Mucosa of descending colon (tissue), 3 donors: ENCODE results near the gene SLC2A8. TPM values are rescaled to one million over a fixed set of nuclear protein-coding genes. Genes with fewer than 3 reads are reported as not detected.
A peak's percentile ranks its signal among the peaks of the same experiment; 100 is the strongest.

Experiments
- ATAC-seq: fragments of 200-7000 bp; cut with Tn5 transposase; one replicate; pipeline ENCODE4 v1.9.1; 2020; ENCODE audit warnings: mild to moderate bottlenecking, moderate library complexity
- DNase-seq, 3 donors: peaks; one replicate each; pipeline ENCODE4 v3.0.0-alpha.2; 2020
- H3K36me3 ChIP-seq: fragments of 200-600 bp; one replicate; pipeline ENCODE4 v1.8.0; 2021; ENCODE audit warnings: low read depth, mild to moderate bottlenecking
- H3K4me1 ChIP-seq: fragments of 200-600 bp; one replicate; pipeline ENCODE4 v1.8.0; 2021; ENCODE audit warnings: low read depth, mild to moderate bottlenecking
- H3K4me3 ChIP-seq: fragments of 200-600 bp; one replicate; pipeline ENCODE4 v1.8.0; 2021; ENCODE audit warnings: mild to moderate bottlenecking
- H3K9me3 ChIP-seq: fragments of 200-600 bp; one replicate; pipeline ENCODE4 v1.8.0; 2021; ENCODE audit warnings: mild to moderate bottlenecking
- CTCF ChIP-seq: fragments of 200-600 bp; IDR thresholded peaks from one replicate; pipeline ENCODE4 v1.8.0; 2022; ENCODE audit warnings: antibody characterized with exemption, mild to moderate bottlenecking
- intact Hi-C, 2 donors: fragments of 100-400 bp; cut with DNase I in 1 of 2; cut with micrococcal nuclease in 1 of 2; formaldehyde crosslinking; loops; one replicate each; pipeline versions ENCODE4 v1.11.0 to v1.11.1; 2022; cut with DNase I, micrococcal nuclease
- total RNA-seq, 3 donors: library from RNA; stranded (reverse); fragmentation: NEBNext Ultra II Directional in 2 of 3; extraction: Animal tissue kit (Norgen Biotek cat#: 25700) in 2 of 3; gene quantifications; one replicate each; pipeline versions ENCODE4 v1.2.1 to v1.2.4, GENCODE V29; 2021 to 2023
- donor health status: DM: no; HTN: no; CAD: no; lungs with moderate emphysema.
- donor health status: DM: no; HTN: no; CAD: no.
- donor health status: DM: no; HTN: yes; CAD: no.

SLC2A8 gene
- total RNA-seq, 3 donors from 2014 or later, result 17.3 to 60.1 (median 23.0) TPM

DNA sequence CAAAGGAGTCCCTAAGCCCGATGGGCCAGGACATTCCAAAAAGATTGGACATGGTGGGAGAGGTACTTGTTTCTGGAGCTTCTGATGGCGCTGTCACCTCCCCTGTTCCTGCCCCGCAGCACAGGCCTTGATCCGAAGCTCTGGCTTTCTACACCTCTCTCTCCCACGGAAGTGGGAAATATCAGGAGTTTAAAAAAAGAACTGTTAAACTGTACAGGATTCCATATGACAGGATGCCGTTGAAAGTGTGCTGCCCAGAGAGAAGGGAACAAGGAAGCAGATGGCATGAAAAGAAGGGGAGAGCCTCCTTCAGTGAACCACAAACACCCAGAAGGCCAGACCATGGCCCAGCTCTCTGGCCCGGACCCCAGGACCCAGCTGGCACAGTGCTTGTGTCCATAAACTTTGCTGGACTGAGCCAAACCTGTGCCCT lies 26.8 kb upstream of the SLC2A8 start:
- no peaks in the 10 kb centered on the region for H3K9me3 ChIP-seq
- TF ChIP-seq CTCF, result no peak
- intact Hi-C loops, result no loop called here
- no peak overlapping the region for H3K4me3 ChIP-seq
- no peaks in the 10 kb centered on the region for H3K4me1 ChIP-seq
- DNase-seq (no peak), ATAC-seq (no peak)
- H3K36me3 ChIP-seq, result no peaks in the 10 kb centered on the region

GRCh38 chr9:127370672-127371648 lies 26.0 kb upstream of the SLC2A8 start:
- no peaks in the 10 kb centered on the region for H3K9me3 ChIP-seq
- no peak for DNase-seq
- no peak for TF ChIP-seq CTCF
- no peaks in the 10 kb centered on the region for H3K36me3 ChIP-seq
- H3K4me1 ChIP-seq, result no peaks in the 10 kb centered on the region
- intact Hi-C loops, result no loop called here
- peak; percentile 72 for ATAC-seq
- no peak overlapping the region for H3K4me3 ChIP-seq

GRCh38 chr9:127380479-127380878 lies 16.5 kb upstream of the SLC2A8 start:
- H3K4me3 ChIP-seq, result no peak overlapping the region
- no peak for TF ChIP-seq CTCF
- DNase-seq, result no peak
- ATAC-seq, result no peak
- no peaks in the 10 kb centered on the region for H3K36me3 ChIP-seq
- intact Hi-C loops, result no loop called here
- no peaks in the 10 kb centered on the region for H3K4me1 ChIP-seq
- peaks cover 7% of the 10 kb centered on the region for H3K9me3 ChIP-seq

DNA sequence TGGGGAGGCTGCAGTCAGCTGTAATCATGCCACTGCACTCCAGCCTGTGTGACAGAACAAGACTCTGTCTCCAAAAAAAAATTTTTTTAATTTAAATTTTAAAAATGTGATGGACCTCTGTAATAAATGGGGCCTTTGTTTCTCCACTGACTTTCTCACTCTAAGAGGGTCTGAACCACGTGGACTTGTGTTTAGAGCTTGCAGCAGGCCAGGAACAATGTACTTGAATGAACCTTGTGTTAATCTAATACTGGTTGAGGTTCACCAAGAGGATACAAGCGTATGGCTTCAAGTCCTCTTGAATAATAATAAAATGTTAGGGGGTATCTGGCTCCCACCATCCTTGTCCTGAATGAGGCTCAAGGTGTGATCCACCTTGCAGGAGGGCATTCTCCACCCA lies 14.4 kb upstream of the SLC2A8 start:
- Histone ChIP-seq H3K4me3 (no peak overlapping the region), H3K36me3 (no peaks in the 10 kb centered on the region), H3K9me3 (peaks cover 7% of the 10 kb centered on the region), H3K4me1 (no peaks in the 10 kb centered on the region)
- intact Hi-C loops, result no loop called here
- ATAC-seq (no peak), DNase-seq (no peak)
- no peak for TF ChIP-seq CTCF

- Histone ChIP-seq H3K4me3 (no peak overlapping the region), H3K36me3 (no peaks in the 10 kb centered on the region), H3K9me3 (no peaks in the 10 kb centered on the region), H3K4me1 (peaks cover 13% of the 10 kb centered on the region)
- ATAC-seq (no peak), DNase-seq (no peak)
- TF ChIP-seq CTCF, result no peak
- intact Hi-C loops, result no loop called here
Observed at GRCh38 chr9:127384016-127384730, 12.8 kb upstream of the SLC2A8 start.
